HepG2 (cell line): Measurements from ENCODE around the gene LIPE.

Experiments
- CREB1 ChIP-seq, 2 experiments: fragments of 450-650 bp in 1 of 2; IDR thresholded peaks; 2 replicates each; pipeline ENCODE4 v1.6.1; 2016 to 2017; ENCODE audit warnings: control low read depth in 1 of 2, mild to moderate bottlenecking in 1 of 2, missing compliant biosample characterization in 1 of 2, missing genetic modification characterization in 1 of 2
- CTCF ChIP-seq: sonication (generic); formaldehyde crosslinking; IDR thresholded peaks from 2 replicates; pipeline ENCODE4 v1.5.0; 2020; ENCODE audit warnings: mild to moderate bottlenecking, missing genetic modification reagents, moderate library complexity
- E2F1 ChIP-seq: sonication (generic); formaldehyde crosslinking; IDR thresholded peaks from 2 replicates; pipeline ENCODE4 v1.5.0; 2020; ENCODE audit warnings: missing genetic modification reagents
- ESRRA ChIP-seq: sonication (generic); formaldehyde crosslinking; IDR thresholded peaks from 2 replicates; pipeline ENCODE4 v1.5.1; 2020; ENCODE audit warnings: mild to moderate bottlenecking, low read depth, missing genetic modification reagents
- EZH2 ChIP-seq: conservative IDR thresholded peaks from 2 replicates; pipeline ENCODE4 v1.6.1; 2012; ENCODE audit warnings: mild to moderate bottlenecking, low read depth, low read length, moderate library complexity
- JUN ChIP-seq: sonication (generic); formaldehyde crosslinking; IDR thresholded peaks from 2 replicates; pipeline ENCODE4 v1.4.0; 2020; ENCODE audit warnings: mild to moderate bottlenecking, missing genetic modification reagents
- PITX1 ChIP-seq: sonication (generic); formaldehyde crosslinking; IDR thresholded peaks from 2 replicates; pipeline ENCODE4 v1.5.1; 2020; ENCODE audit warnings: mild to moderate bottlenecking, missing genetic modification reagents
- POLR2A ChIP-seq, 2 experiments: IDR thresholded peaks; 2 replicates each; pipeline ENCODE4 v1.6.1; 2011; ENCODE audit warnings: low read depth in 2 of 2, low read length in 2 of 2, mild to moderate bottlenecking in 1 of 2, moderate library complexity in 1 of 2; ENCODE audit not compliant: insufficient read depth in 1 of 2
- SMC3 ChIP-seq: IDR thresholded peaks from 2 replicates; pipeline ENCODE4 v1.6.1; 2011; ENCODE audit warnings: low read length, improper control_type of control experiment
- TCF7L2 ChIP-seq: IDR thresholded peaks from 2 replicates; pipeline ENCODE4 v1.6.1; 2011; ENCODE audit warnings: mild to moderate bottlenecking, low read depth, low read length, moderate library complexity
- USF2 ChIP-seq, 2 experiments: sonication (generic) in 1 of 2; formaldehyde crosslinking in 1 of 2; IDR thresholded peaks; 2 replicates each; pipeline versions ENCODE4 v1.5.1 to v1.6.1; 2011 to 2020; ENCODE audit warnings: borderline replicate concordance in 1 of 2, low read depth in 1 of 2, low read length in 1 of 2, mild to moderate bottlenecking in 1 of 2, missing genetic modification reagents in 1 of 2, moderate library complexity in 1 of 2
- ZFX ChIP-seq: sonication (generic); formaldehyde crosslinking; IDR thresholded peaks from 2 replicates; pipeline ENCODE4 v1.4.0; 2020; ENCODE audit warnings: mild to moderate bottlenecking, low read depth, missing genetic modification reagents, moderate library complexity
- ZMAT5 ChIP-seq: sonication (generic); formaldehyde crosslinking; IDR thresholded peaks from 2 replicates; pipeline ENCODE4 v1.5.0; 2020; ENCODE audit warnings: mild to moderate bottlenecking, low read depth, missing genetic modification reagents, borderline replicate concordance
- ZNF18 ChIP-seq: sonication (generic); formaldehyde crosslinking; IDR thresholded peaks from 2 replicates; pipeline ENCODE4 v1.8.0; 2022; ENCODE audit warnings: mild to moderate bottlenecking, missing genetic modification reagents; ENCODE audit not compliant: insufficient replicate concordance

- no peak for TF ChIP-seq JUN (CRISPR knock-in tag)
- TF ChIP-seq EZH2 = no peak
- no peak for TF ChIP-seq CTCF (CRISPR knock-in tag)
- TF ChIP-seq PITX1 (CRISPR knock-in tag) = no peak
- no peak for TF ChIP-seq ZMAT5 (CRISPR knock-in tag)
- TF ChIP-seq USF2 (IDR thresholded peaks at IDR 0.05; ENCODE audit: low read depth, low read length) = no peak
- TF ChIP-seq USF2 (CRISPR knock-in tag; IDR thresholded peaks at IDR 0.05; ENCODE audit: borderline replicate concordance) = no peak
- TF ChIP-seq ZFX (CRISPR knock-in tag) = no peak
- no peak for TF ChIP-seq POLR2A (IDR thresholded peaks at IDR 0.05; ENCODE audit: insufficient read depth in 1 of 2, low read depth in 2 of 2, low read length in 2 of 2)
- TF ChIP-seq CREB1 (IDR thresholded peaks at IDR 0.05) = no peak
- no peak for TF ChIP-seq CREB1 (CRISPR knock-in tag; IDR thresholded peaks at IDR 0.05)
- no peak for TF ChIP-seq ESRRA (CRISPR knock-in tag)
- no peak for TF ChIP-seq SMC3
- no peak for TF ChIP-seq TCF7L2
- TF ChIP-seq ZNF18 = no peak
- no peak for TF ChIP-seq E2F1 (CRISPR knock-in tag)
These were observed 19.4 kb downstream of the LIPE start for GRCh38 chr19:42407816-42408175.
